Activated B cell treated with CpG ODN at 0.5 μM for 24 hours (primary cell): ENCODE results near the gene RARS1. TPM values are rescaled to one million over a fixed set of nuclear protein-coding genes. Genes with fewer than 3 reads are reported as not detected.

Experiments
- ATAC-seq: fragments of 200-7000 bp; cut with Tn5 transposase; one replicate; pipeline ENCODE4 v1.10.0; 2021; ENCODE audit warnings: low read depth, mild to moderate bottlenecking, moderate library complexity
- CTCF ChIA-PET: fragments of 350-600 bp; sonication (Branson Sonifier 250); formaldehyde crosslinking; loops from one replicate; lab custom pipeline; 2021; ENCODE audit warnings: antibody characterized with exemption; lab: Charles Lee
- POLR2A ChIA-PET: fragments of 350-600 bp; sonication (Branson Sonifier 250); formaldehyde crosslinking; loops from one replicate; lab custom pipeline; 2021; ENCODE audit warnings: antibody characterized with exemption; lab: Charles Lee
- DNase-seq: peaks from one replicate; pipeline ENCODE4 v3.0.0; 2022
- H3K27ac Mint-ChIP-seq: one replicate; pipeline ENCODE4 v1.8.0; 2020; ENCODE audit warnings: mixed read lengths
- H3K27me3 Mint-ChIP-seq: one replicate; pipeline ENCODE4 v1.8.0; 2021; ENCODE audit warnings: mixed read lengths
- H3K36me3 Mint-ChIP-seq: one replicate; pipeline ENCODE4 v1.8.0; 2021; ENCODE audit warnings: low read depth, mixed read lengths
- H3K4me1 Mint-ChIP-seq: one replicate; pipeline ENCODE4 v1.8.0; 2021; ENCODE audit warnings: mixed read lengths
- H3K4me3 Mint-ChIP-seq: one replicate; pipeline ENCODE4 v1.8.0; 2020; ENCODE audit warnings: mild to moderate bottlenecking, mixed read lengths
- H3K9me3 Mint-ChIP-seq: one replicate; pipeline ENCODE4 v1.8.0; 2020; ENCODE audit warnings: mixed read lengths
- CTCF ChIP-seq: fragments of 200-600 bp; IDR thresholded peaks from one replicate; pipeline ENCODE4 v1.8.0; 2022; ENCODE audit warnings: antibody characterized with exemption, mild to moderate bottlenecking
- intact Hi-C: fragments of 100-400 bp; cut with micrococcal nuclease; formaldehyde crosslinking; loops from one replicate; pipeline ENCODE4 v1.15.1; 2024
- total RNA-seq: library from RNA; stranded (reverse); gene quantifications from 2 replicates; pipeline ENCODE4 v1.2.3, GENCODE V29; 2022

RARS1 gene
- total RNA-seq, 1 donor from 2014 or later: 85.9 TPM

- DNase-seq (no peak), ATAC-seq (no peak)
- no peaks in the 10 kb centered on the region for H3K27me3 Mint-ChIP-seq
- H3K27ac Mint-ChIP-seq: no peak overlapping the region
- ChIA-PET CTCF (no interaction called here), POLR2A (no interaction called here)
- TF ChIP-seq CTCF: no peak
- H3K36me3 Mint-ChIP-seq: peaks cover 78% of the 10 kb centered on the region
- intact Hi-C loops: no loop called here
- no peaks in the 10 kb centered on the region for H3K4me1 Mint-ChIP-seq
- no peak overlapping the region for H3K4me3 Mint-ChIP-seq
- H3K9me3 Mint-ChIP-seq: no peaks in the 10 kb centered on the region
Observed at GRCh38 chr5:168563959-168564358, 77.7 kb downstream of the RARS1 start.

DNA sequence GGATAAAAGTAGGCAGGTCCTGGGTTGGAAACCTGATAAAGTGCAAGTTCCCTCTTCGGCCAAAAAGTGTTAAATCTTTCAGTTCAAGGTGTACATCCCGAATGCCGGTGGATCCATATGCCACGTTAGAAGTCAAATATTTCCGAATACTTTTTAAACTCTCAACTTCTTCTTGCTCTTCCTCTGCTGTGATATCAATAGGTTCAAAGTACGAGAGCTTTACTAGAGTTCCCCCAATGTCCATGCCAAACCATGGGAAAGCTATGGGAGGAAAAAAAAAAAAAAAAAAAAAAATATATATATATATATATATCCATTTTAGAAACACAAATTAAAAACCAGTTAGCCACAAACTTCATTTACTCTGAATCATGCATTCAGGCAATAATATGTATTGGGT is 82.5 kb downstream of the RARS1 start:
- intact Hi-C loops: no loop called here
- no peaks in the 10 kb centered on the region for H3K27me3 Mint-ChIP-seq
- peaks cover 7% of the 10 kb centered on the region for H3K4me1 Mint-ChIP-seq
- no peak for ATAC-seq
- no peak overlapping the region for H3K4me3 Mint-ChIP-seq
- TF ChIP-seq CTCF: no peak
- CTCF ChIA-PET: no interaction called here
- no peaks in the 10 kb centered on the region for H3K9me3 Mint-ChIP-seq
- POLR2A ChIA-PET: no interaction called here
- no peak for DNase-seq
- H3K36me3 Mint-ChIP-seq: peaks cover 60% of the 10 kb centered on the region
- no peak overlapping the region for H3K27ac Mint-ChIP-seq

Other genes with a start within 250 kb of the RARS1 start
- 1.3 and 2.0 TPM in 2 replicates for gene WWC1, start 194.8 kb upstream of the RARS1 start, total RNA-seq
- 0.20 TPM in 1 of 2 replicates, not detected in the other for gene FBLL1, start 42.8 kb downstream of the RARS1 start, total RNA-seq
- 53.0 and 57.7 TPM in 2 replicates for gene PANK3, start 92.9 kb downstream of the RARS1 start, total RNA-seq